Thymus (tissue), 11 donors: Measurements from ENCODE around the gene PERM1. TPM values are rescaled to one million over a fixed set of nuclear protein-coding genes. Genes with fewer than 3 reads are reported as not detected.

Experiments used
- DNase-seq, 9 donors: peaks; one replicate each; pipeline ENCODE4 v3.0.0-alpha.2; 2013; ENCODE audit warnings: low spot score in 9 of 9, low read depth in 6 of 9, missing footprints in 1 of 9
- H3K27ac ChIP-seq, 2 donors: one replicate each; pipeline ENCODE4 v1.5.1; 2013; ENCODE audit warnings: control low read depth in 1 of 2, low read depth in 1 of 2, low read length in 1 of 2, mild to moderate bottlenecking in 1 of 2, moderate library complexity in 1 of 2
- H3K27me3 ChIP-seq, 2 donors: one replicate each; pipeline ENCODE4 v1.5.1; 2013; ENCODE audit warnings: low read length in 1 of 2; ENCODE audit not compliant: control insufficient read depth in 2 of 2, insufficient read depth in 1 of 2
- H3K36me3 ChIP-seq, 2 donors: one replicate each; pipeline ENCODE4 v1.5.1; 2013; ENCODE audit warnings: low read length in 1 of 2, mild to moderate bottlenecking in 1 of 2, moderate library complexity in 1 of 2; ENCODE audit not compliant: control insufficient read depth in 2 of 2, insufficient read depth in 2 of 2
- H3K4me1 ChIP-seq, 2 donors: one replicate each; pipeline ENCODE4 v1.5.1; 2013; ENCODE audit warnings: low read length in 2 of 2; ENCODE audit not compliant: control insufficient read depth in 2 of 2, insufficient read depth in 2 of 2
- H3K4me3 ChIP-seq, 2 donors: one replicate each; pipeline ENCODE4 v1.5.1; 2013; ENCODE audit warnings: low read length in 2 of 2, control low read depth in 1 of 2, mild to moderate bottlenecking in 1 of 2
- H3K9me3 ChIP-seq, 2 donors: one replicate each; pipeline ENCODE4 v1.5.1; 2013; ENCODE audit warnings: low read length in 1 of 2, mild to moderate bottlenecking in 1 of 2; ENCODE audit not compliant: control insufficient read depth in 2 of 2, insufficient read depth in 1 of 2
- WGBS: extraction: QIAGEN DNeasy Blood & Tissue Kit; methylation state at CpG from one replicate; pipeline ENCODE4 v1.1.7; 2013; 5-methylcytosine and 5-hydroxymethylcytosine counted together
- polyA plus RNA-seq: library from polyadenylated mRNA; stranded (reverse); fragments of 200-250 nt; gene quantifications from one replicate; pipeline ENCODE4 v1.2.3, GENCODE V29; 2013
- total RNA-seq: library from RNA; stranded (reverse); fragments of 120-200 nt; gene quantifications from one replicate; pipeline ENCODE4 v1.2.4, GENCODE V29; 2013
- donor health status: healthy.

PERM1 gene
- total and polyA plus RNA-seq, 2 donors, result 0.05 to 0.59 TPM

GRCh38 chr1:940107-941014 is 41.5 kb downstream of the PERM1 start:
- Histone ChIP-seq H3K36me3 (peaks cover 5 to 18% of the 10 kb centered on the region in 2 donors), H3K4me3 (peak overlapping the region in 1 of 2 donors; percentile 32), H3K4me1 (peaks cover 2 to 13% of the 10 kb centered on the region in 2 donors), H3K27ac (no peak overlapping the region), H3K27me3 (peaks cover 79 to 85% of the 10 kb centered on the region in 2 donors), H3K9me3 (peaks cover 1% of the 10 kb centered on the region in 2 donors)
- WGBS, result under 1% methylated on average over 86 of the region's 86 CpGs
- no peak for DNase-seq

- WGBS, result 39% methylated on average over 21 of the region's 21 CpGs
- Histone ChIP-seq H3K4me1 (peaks cover 2 to 13% of the 10 kb centered on the region in 2 donors), H3K27me3 (peaks cover 85 to 92% of the 10 kb centered on the region in 2 donors), H3K4me3 (no peak overlapping the region), H3K36me3 (peaks cover 0 to 11% of the 10 kb centered on the region in 2 donors), H3K27ac (no peak overlapping the region), H3K9me3 (peaks cover 1 to 6% of the 10 kb centered on the region in 2 donors)
- DNase-seq, result no peak
Measured at GRCh38 chr1:939511-940106, 42.3 kb downstream of the PERM1 start.

GRCh38 chr1:938711-939489 is 43.0 kb downstream of the PERM1 start:
- Histone ChIP-seq H3K4me1 (peaks cover 2 to 13% of the 10 kb centered on the region in 2 donors), H3K27me3 (peaks cover 81 to 88% of the 10 kb centered on the region in 2 donors), H3K27ac (no peak overlapping the region), H3K9me3 (peaks cover 1 to 6% of the 10 kb centered on the region in 2 donors), H3K36me3 (peaks cover 0 to 4% of the 10 kb centered on the region in 2 donors), H3K4me3 (no peak overlapping the region)
- WGBS, result 90% methylated on average over 30 of the region's 30 CpGs
- no peak for DNase-seq

- WGBS, result 83% methylated on average over 15 of the region's 15 CpGs
- peaks cover 2 to 13% of the 10 kb centered on the region in 2 donors for H3K4me1 ChIP-seq
- H3K9me3 ChIP-seq, result peaks cover 1 to 6% of the 10 kb centered on the region in 2 donors
- no peak overlapping the region for H3K4me3 ChIP-seq
- no peaks in the 10 kb centered on the region for H3K36me3 ChIP-seq
- H3K27ac ChIP-seq, result no peak overlapping the region
- peaks cover 79 to 88% of the 10 kb centered on the region in 2 donors for H3K27me3 ChIP-seq
- no peak for DNase-seq
Measured at GRCh38 chr1:938088-938683, 43.7 kb downstream of the PERM1 start.

- H3K27me3 ChIP-seq, result peaks cover 73 to 88% of the 10 kb centered on the region in 2 donors
- H3K4me1 ChIP-seq, result peaks cover 2 to 10% of the 10 kb centered on the region in 2 donors
- no peaks in the 10 kb centered on the region for H3K36me3 ChIP-seq
- H3K4me3 ChIP-seq, result no peak overlapping the region
- no peak for DNase-seq
- no peak overlapping the region for H3K27ac ChIP-seq
- H3K9me3 ChIP-seq, result peaks cover 1 to 6% of the 10 kb centered on the region in 2 donors
- 95% methylated on average over 16 of the region's 16 CpGs for WGBS
Measured at GRCh38 chr1:937521-937920, 44.4 kb downstream of the PERM1 start.

- no peak for DNase-seq
- WGBS, result 93% methylated on average over 45 of the region's 45 CpGs
- H3K36me3 ChIP-seq, result no peaks in the 10 kb centered on the region
- H3K27ac ChIP-seq, result no peak overlapping the region
- H3K4me1 ChIP-seq, result peaks cover 2 to 10% of the 10 kb centered on the region in 2 donors
- H3K9me3 ChIP-seq, result peaks cover 1 to 6% of the 10 kb centered on the region in 2 donors
- peaks cover 71 to 91% of the 10 kb centered on the region in 2 donors for H3K27me3 ChIP-seq
- no peak overlapping the region for H3K4me3 ChIP-seq
Measured at GRCh38 chr1:936348-937264, 45.3 kb downstream of the PERM1 start.

GRCh38 chr1:935751-936231 is 46.1 kb downstream of the PERM1 start:
- Histone ChIP-seq H3K27me3 (peaks cover 63 to 90% of the 10 kb centered on the region in 2 donors), H3K27ac (no peak overlapping the region), H3K9me3 (peaks cover 1 to 6% of the 10 kb centered on the region in 2 donors), H3K4me3 (no peak overlapping the region), H3K36me3 (no peaks in the 10 kb centered on the region), H3K4me1 (peaks cover 2 to 4% of the 10 kb centered on the region in 2 donors)
- 34% methylated on average over 30 of the region's 30 CpGs for WGBS
- no peak for DNase-seq
